Ovary (tissue), 3 donors: ENCODE results near the gene FANCC.

Experiments
- POLR2A ChIP-seq: fragments of 450-650 bp; IDR thresholded peaks from one replicate; pipeline ENCODE4 v1.6.1; 2017; ENCODE audit warnings: antibody characterized with exemption, mild to moderate bottlenecking, moderate library complexity
- TF ChIP-seq, protein P1 (sequence below), 3 donors: fragments of 450-650 bp in 2 of 3; fragments of 200-600 bp in 1 of 3; IDR thresholded peaks; one replicate each; pipeline versions ENCODE4 v1.5.1 to v1.8.0; 2016 to 2022; ENCODE audit warnings: antibody characterized with exemption in 3 of 3, mild to moderate bottlenecking in 1 of 3
- donor health status: DM: no; HTN: no; CAD: no.

DNA sequence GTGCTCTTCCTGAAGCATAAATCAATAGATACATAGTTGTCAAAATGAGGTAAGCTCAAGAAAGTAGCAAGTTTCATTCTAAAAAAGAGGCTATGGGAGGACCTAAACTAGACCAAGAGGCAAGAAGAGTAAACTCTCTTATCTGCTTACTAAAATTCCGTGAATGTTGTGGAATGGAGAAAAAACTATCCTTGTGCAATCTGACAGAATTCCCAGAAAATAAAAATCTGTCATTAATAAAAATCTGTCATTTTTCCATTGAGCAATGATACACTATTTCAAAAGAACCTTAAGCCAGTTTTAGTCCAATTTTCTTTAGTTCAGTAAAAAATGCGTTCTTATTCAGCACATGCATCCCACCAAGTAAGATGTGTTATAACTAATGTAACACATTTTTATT lies 15.9 kb upstream of the FANCC start:
- TF ChIP-seq, protein P1, sequence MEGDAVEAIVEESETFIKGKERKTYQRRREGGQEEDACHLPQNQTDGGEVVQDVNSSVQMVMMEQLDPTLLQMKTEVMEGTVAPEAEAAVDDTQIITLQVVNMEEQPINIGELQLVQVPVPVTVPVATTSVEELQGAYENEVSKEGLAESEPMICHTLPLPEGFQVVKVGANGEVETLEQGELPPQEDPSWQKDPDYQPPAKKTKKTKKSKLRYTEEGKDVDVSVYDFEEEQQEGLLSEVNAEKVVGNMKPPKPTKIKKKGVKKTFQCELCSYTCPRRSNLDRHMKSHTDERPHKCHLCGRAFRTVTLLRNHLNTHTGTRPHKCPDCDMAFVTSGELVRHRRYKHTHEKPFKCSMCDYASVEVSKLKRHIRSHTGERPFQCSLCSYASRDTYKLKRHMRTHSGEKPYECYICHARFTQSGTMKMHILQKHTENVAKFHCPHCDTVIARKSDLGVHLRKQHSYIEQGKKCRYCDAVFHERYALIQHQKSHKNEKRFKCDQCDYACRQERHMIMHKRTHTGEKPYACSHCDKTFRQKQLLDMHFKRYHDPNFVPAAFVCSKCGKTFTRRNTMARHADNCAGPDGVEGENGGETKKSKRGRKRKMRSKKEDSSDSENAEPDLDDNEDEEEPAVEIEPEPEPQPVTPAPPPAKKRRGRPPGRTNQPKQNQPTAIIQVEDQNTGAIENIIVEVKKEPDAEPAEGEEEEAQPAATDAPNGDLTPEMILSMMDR (IDR thresholded peaks at IDR 0.05) = no peak
- no peak for TF ChIP-seq POLR2A
